GM23338 (cell line): Measurements from ENCODE around the gene TSPAN3. TPM values are rescaled to one million over a fixed set of nuclear protein-coding genes. Genes with fewer than 3 reads are reported as not detected.

ENCODE experiments used
- ATAC-seq: fragments of 200-7000 bp; cut with Tn5 transposase; 3 replicates; pipeline ENCODE4 v1.9.1; 2020
- DNase-seq: peaks from one replicate; pipeline ENCODE4 v3.0.0-alpha.2; 2015; ENCODE audit warnings: low spot score
- H2AFZ ChIP-seq: fragments of 200-600 bp; sonication (generic); 2 replicates; pipeline ENCODE4 v1.8.0; 2016; ENCODE audit warnings: antibody characterized with exemption, mild to moderate bottlenecking, moderate library complexity
- H3F3A ChIP-seq: fragments of 200-600 bp; sonication (generic); replicated peaks from 2 replicates; pipeline ENCODE4 v1.8.0; 2017; ENCODE audit warnings: antibody characterized with exemption, mixed run types, low read depth
- H3K27ac ChIP-seq: fragments of 200-600 bp; sonication (generic); 2 replicates; pipeline ENCODE4 v1.6.1; 2016; ENCODE audit warnings: low read depth
- H3K27me3 ChIP-seq: fragments of 200-600 bp; sonication (generic); 2 replicates; pipeline ENCODE4 v1.8.0; 2016; ENCODE audit warnings: mild to moderate bottlenecking, mixed run types, moderate library complexity; ENCODE audit not compliant: insufficient read depth
- H3K36me3 ChIP-seq: fragments of 200-600 bp; sonication (generic); 2 replicates; pipeline ENCODE4 v1.8.0; 2016; ENCODE audit warnings: mild to moderate bottlenecking; ENCODE audit not compliant: insufficient read depth
- H3K4me1 ChIP-seq: fragments of 200-600 bp; sonication (generic); 2 replicates; pipeline ENCODE4 v1.8.0; 2016; ENCODE audit warnings: mild to moderate bottlenecking, moderate library complexity; ENCODE audit not compliant: insufficient read depth
- H3K4me2 ChIP-seq: fragments of 200-600 bp; sonication (generic); 2 replicates; pipeline ENCODE4 v1.7.1; 2017; ENCODE audit warnings: mixed run types
- H3K4me3 ChIP-seq: fragments of 200-600 bp; sonication (generic); 2 replicates; pipeline ENCODE4 v1.6.1; 2016; ENCODE audit warnings: mixed run types
- H3K79me2 ChIP-seq: fragments of 200-600 bp; sonication (generic); replicated peaks from 2 replicates; pipeline ENCODE4 v1.8.0; 2017; ENCODE audit warnings: mild to moderate bottlenecking; ENCODE audit not compliant: insufficient read depth
- H3K9me2 ChIP-seq: fragments of 200-600 bp; sonication (generic); 2 replicates; pipeline ENCODE4 v1.8.0; 2017; ENCODE audit not compliant: insufficient read depth
- H4K20me1 ChIP-seq: fragments of 200-600 bp; sonication (generic); replicated peaks from 2 replicates; pipeline ENCODE4 v1.8.0; 2017; ENCODE audit warnings: mild to moderate bottlenecking; ENCODE audit not compliant: insufficient read depth
- H3K27ac Mint-ChIP-seq: 2 replicates; pipeline ENCODE4 v1.8.0; 2020; ENCODE audit warnings: inconsistent platforms, mild to moderate bottlenecking, moderate library complexity, mixed read lengths
- H3K27me3 Mint-ChIP-seq: 3 replicates; pipeline ENCODE4 v1.8.0; 2022; ENCODE audit warnings: low read depth, mild to moderate bottlenecking, moderate library complexity, mixed read lengths, inconsistent platforms; ENCODE audit not compliant: insufficient read depth, poor library complexity
- H3K36me3 Mint-ChIP-seq: 3 replicates; pipeline ENCODE4 v1.8.0; 2021; ENCODE audit warnings: low read depth, mild to moderate bottlenecking, inconsistent platforms, moderate library complexity, mixed read lengths
- H3K4me1 Mint-ChIP-seq: 3 replicates; pipeline ENCODE4 v1.8.0; 2020; ENCODE audit warnings: mild to moderate bottlenecking, inconsistent platforms, mixed read lengths
- H3K4me3 Mint-ChIP-seq: 3 replicates; pipeline ENCODE4 v1.8.0; 2021; ENCODE audit warnings: moderate library complexity, mild to moderate bottlenecking, inconsistent platforms, mixed read lengths
- H3K9me3 Mint-ChIP-seq: 3 replicates; pipeline ENCODE4 v1.8.0; 2020; ENCODE audit warnings: moderate library complexity, mild to moderate bottlenecking, inconsistent platforms, mixed read lengths
- CREB1 ChIP-seq: fragments of 250-450 bp; sonication (Bioruptor Pico); IDR thresholded peaks from 2 replicates; pipeline ENCODE4 v1.5.0; 2020; ENCODE audit warnings: low read depth, mild to moderate bottlenecking, moderate library complexity
- CTCF ChIP-seq, 2 experiments: fragments of 200-600 bp in 1 of 2; sonication (generic) in 1 of 2; conservative IDR thresholded peaks; 2 replicates each; pipeline versions ENCODE4 v1.5.1 to v1.6.1; 2016 to 2017; ENCODE audit warnings: antibody characterized with exemption in 2 of 2, low read depth in 2 of 2, mild to moderate bottlenecking in 2 of 2, moderate library complexity in 1 of 2
- ETS1 ChIP-seq: IDR thresholded peaks from 2 replicates; pipeline ENCODE4 v1.6.1; 2016; ENCODE audit warnings: antibody characterized with exemption
- EZH2 ChIP-seq: fragments of 200-600 bp; sonication (generic); IDR thresholded peaks from one replicate; pipeline ENCODE4 v1.8.0; 2017; ENCODE audit warnings: antibody characterized with exemption, mild to moderate bottlenecking, low read depth; ENCODE audit not compliant: unreplicated experiment
- EZH2phosphoT487 ChIP-seq: fragments of 200-600 bp; sonication (generic); IDR thresholded peaks from one replicate; pipeline ENCODE4 v1.8.1; 2018; ENCODE audit warnings: antibody characterized with exemption; ENCODE audit not compliant: unreplicated experiment
- JUNB ChIP-seq: IDR thresholded peaks from one replicate; pipeline ENCODE4 v1.6.1; 2016; ENCODE audit warnings: antibody characterized with exemption; ENCODE audit not compliant: unreplicated experiment
- NANOG ChIP-seq: IDR thresholded peaks from 2 replicates; pipeline ENCODE4 v1.6.1; 2016; ENCODE audit warnings: antibody characterized with exemption, borderline replicate concordance
- POLR2AphosphoS5 ChIP-seq: IDR thresholded peaks from 2 replicates; pipeline ENCODE4 v1.6.1; 2016; ENCODE audit warnings: antibody characterized with exemption, low read depth
- STAT1 ChIP-seq: IDR thresholded peaks from one replicate; pipeline ENCODE4 v1.6.1; 2016; ENCODE audit warnings: antibody characterized with exemption; ENCODE audit not compliant: unreplicated experiment
- ZNF114 ChIP-seq: fragments of 250-450 bp; sonication (Bioruptor Pico); IDR thresholded peaks from 2 replicates; pipeline ENCODE4 v1.5.0; 2020; ENCODE audit warnings: mild to moderate bottlenecking, moderate library complexity
- ZNF331 ChIP-seq: fragments of 250-450 bp; sonication (Bioruptor Pico); IDR thresholded peaks from 2 replicates; pipeline ENCODE4 v1.5.0; 2020; ENCODE audit warnings: low read depth, mild to moderate bottlenecking, moderate library complexity
- ZNF462 ChIP-seq: fragments of 250-450 bp; sonication (Bioruptor Pico); IDR thresholded peaks from 2 replicates; pipeline ENCODE4 v1.5.0; 2020; ENCODE audit warnings: mild to moderate bottlenecking, moderate library complexity
- polyA plus RNA-seq: library from polyadenylated mRNA; unstranded; fragments of >200 nt; fragmentation: Nextera tagmentation; extraction: Ambion mirVana; gene quantifications from 2 replicates; pipeline ENCODE4 v1.2.1, GENCODE V29; 2016
- total RNA-seq: library from RNA; depleted of rRNA; stranded (reverse); fragments of >200 nt; shearing (Covaris generic); gene quantifications from 2 replicates; pipeline ENCODE4 v1.2.3, GENCODE V29; 2014
- TF ChIP-seq, protein P1 (sequence below): IDR thresholded peaks from one replicate; pipeline ENCODE4 v1.6.1; 2018; ENCODE audit warnings: antibody characterized with exemption; ENCODE audit not compliant: unreplicated experiment

The TSPAN3 gene
- total and polyA plus RNA-seq, 2 experiments from 2014 or later: 72.5 to 159 TPM

DNA sequence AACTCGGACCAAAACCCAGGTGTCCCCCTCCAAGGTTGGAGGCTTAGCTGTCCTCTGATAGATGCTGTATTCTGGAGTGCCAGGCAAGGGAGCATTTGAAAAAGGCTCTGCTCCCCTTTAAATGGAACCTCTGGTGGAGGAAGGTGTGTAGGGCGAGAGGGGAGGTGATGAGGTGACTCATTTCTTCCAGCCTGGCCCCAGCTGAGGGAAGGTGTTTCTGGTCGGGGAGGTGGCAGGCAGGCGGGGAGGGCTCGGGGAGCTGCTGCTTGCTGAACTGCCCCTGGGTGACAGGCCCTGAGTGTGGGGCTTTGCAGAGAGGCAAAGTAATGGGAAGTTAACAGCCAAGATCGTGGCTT is 57.2 kb downstream of the TSPAN3 start:
- Histone ChIP-seq H3K9me2 (no peaks in the 10 kb centered on the region), H3K79me2 (no peaks in the 10 kb centered on the region), H3K36me3 (no peaks in the 10 kb centered on the region), H3K27ac (no peak overlapping the region), H3K27me3 (no peaks in the 10 kb centered on the region), H3F3A (no peaks in the 10 kb centered on the region), H3K4me1 (no peaks in the 10 kb centered on the region), H3K4me3 (no peak overlapping the region), H2AFZ (no peak overlapping the region), H4K20me1 (no peaks in the 10 kb centered on the region), H3K4me2 (no peak overlapping the region)
- DNase-seq (no peak), ATAC-seq (no peak; the same call in 2 of the 3 replicates)
- Mint-ChIP-seq H3K9me3 (no peaks in the 10 kb centered on the region), H3K36me3 (no peaks in the 10 kb centered on the region), H3K27ac (no peak overlapping the region), H3K4me1 (no peaks in the 10 kb centered on the region; the same call in 2 of the 3 replicates), H3K27me3 (peaks cover 10% of the 10 kb centered on the region), H3K4me3 (no peak overlapping the region)
- TF ChIP-seq, protein P1, sequence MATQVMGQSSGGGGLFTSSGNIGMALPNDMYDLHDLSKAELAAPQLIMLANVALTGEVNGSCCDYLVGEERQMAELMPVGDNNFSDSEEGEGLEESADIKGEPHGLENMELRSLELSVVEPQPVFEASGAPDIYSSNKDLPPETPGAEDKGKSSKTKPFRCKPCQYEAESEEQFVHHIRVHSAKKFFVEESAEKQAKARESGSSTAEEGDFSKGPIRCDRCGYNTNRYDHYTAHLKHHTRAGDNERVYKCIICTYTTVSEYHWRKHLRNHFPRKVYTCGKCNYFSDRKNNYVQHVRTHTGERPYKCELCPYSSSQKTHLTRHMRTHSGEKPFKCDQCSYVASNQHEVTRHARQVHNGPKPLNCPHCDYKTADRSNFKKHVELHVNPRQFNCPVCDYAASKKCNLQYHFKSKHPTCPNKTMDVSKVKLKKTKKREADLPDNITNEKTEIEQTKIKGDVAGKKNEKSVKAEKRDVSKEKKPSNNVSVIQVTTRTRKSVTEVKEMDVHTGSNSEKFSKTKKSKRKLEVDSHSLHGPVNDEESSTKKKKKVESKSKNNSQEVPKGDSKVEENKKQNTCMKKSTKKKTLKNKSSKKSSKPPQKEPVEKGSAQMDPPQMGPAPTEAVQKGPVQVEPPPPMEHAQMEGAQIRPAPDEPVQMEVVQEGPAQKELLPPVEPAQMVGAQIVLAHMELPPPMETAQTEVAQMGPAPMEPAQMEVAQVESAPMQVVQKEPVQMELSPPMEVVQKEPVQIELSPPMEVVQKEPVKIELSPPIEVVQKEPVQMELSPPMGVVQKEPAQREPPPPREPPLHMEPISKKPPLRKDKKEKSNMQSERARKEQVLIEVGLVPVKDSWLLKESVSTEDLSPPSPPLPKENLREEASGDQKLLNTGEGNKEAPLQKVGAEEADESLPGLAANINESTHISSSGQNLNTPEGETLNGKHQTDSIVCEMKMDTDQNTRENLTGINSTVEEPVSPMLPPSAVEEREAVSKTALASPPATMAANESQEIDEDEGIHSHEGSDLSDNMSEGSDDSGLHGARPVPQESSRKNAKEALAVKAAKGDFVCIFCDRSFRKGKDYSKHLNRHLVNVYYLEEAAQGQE: no peak
- TF ChIP-seq EZH2phosphoT487 (no peak), ZNF114 (no peak), ZNF331 (no peak), ETS1 (no peak), ZNF462 (CRISPR knock-in tag) (no peak), EZH2 (no peak), STAT1 (no peak), CTCF (conservative IDR thresholded peaks at IDR 0.05; ENCODE audit: low read depth in 2 of 2) (no peak), POLR2AphosphoS5 (no peak), JUNB (no peak), CREB1 (CRISPR knock-in tag) (no peak), NANOG (no peak)
